ENCODE results near the gene TEX52. TPM values are rescaled to one million over a fixed set of nuclear protein-coding genes. Genes with fewer than 3 reads are reported as not detected.

TEX52 gene
- total RNA-seq, 1 donor from 2014 or later, result not detected

- H3K27me3 Mint-ChIP-seq (ENCODE audit: low read depth), result no peaks in the 10 kb centered on the region
- peak overlapping the region; percentile 13 for H3K27ac Mint-ChIP-seq (ENCODE audit: unreplicated experiment)
- H3K4me3 Mint-ChIP-seq, result peak overlapping the region; percentile 3
- no peak for DNase-seq (ENCODE audit: low read depth, low spot score)
- peaks cover 3% of the 10 kb centered on the region for H3K36me3 Mint-ChIP-seq (ENCODE audit: low read depth)
- no peak for TF ChIP-seq CTCF (conservative IDR thresholded peaks at IDR 0.05)
- H3K9me3 Mint-ChIP-seq, result no peaks in the 10 kb centered on the region
- H3K4me1 Mint-ChIP-seq, result peaks cover 47% of the 10 kb centered on the region
Measured at GRCh38 chr12:2844786-2845185, 12.1 kb downstream of the TEX52 start.

- TF ChIP-seq CTCF (conservative IDR thresholded peaks at IDR 0.05), result no peak
- Mint-ChIP-seq H3K27me3 (ENCODE audit: low read depth) (no peaks in the 10 kb centered on the region), H3K4me3 (no peak overlapping the region), H3K36me3 (ENCODE audit: low read depth) (peaks cover 6% of the 10 kb centered on the region), H3K27ac (ENCODE audit: unreplicated experiment) (no peak overlapping the region), H3K4me1 (peaks cover 31% of the 10 kb centered on the region), H3K9me3 (no peaks in the 10 kb centered on the region)
- DNase-seq (ENCODE audit: low read depth, low spot score), result no peak
Measured at GRCh38 chr12:2842948-2843347, 13.9 kb downstream of the TEX52 start.

- no peak for DNase-seq (ENCODE audit: low read depth, low spot score)
- no peaks in the 10 kb centered on the region for H3K27me3 Mint-ChIP-seq (ENCODE audit: low read depth)
- H3K36me3 Mint-ChIP-seq (ENCODE audit: low read depth), result peaks cover 6% of the 10 kb centered on the region
- no peak overlapping the region for H3K4me3 Mint-ChIP-seq
- peaks cover 17% of the 10 kb centered on the region for H3K4me1 Mint-ChIP-seq
- H3K27ac Mint-ChIP-seq (ENCODE audit: unreplicated experiment), result no peak overlapping the region
- H3K9me3 Mint-ChIP-seq, result no peaks in the 10 kb centered on the region
- no peak for TF ChIP-seq CTCF (conservative IDR thresholded peaks at IDR 0.05)
Measured at GRCh38 chr12:2841056-2841650, 15.7 kb downstream of the TEX52 start.

GRCh38 chr12:2836574-2836973 lies 20.3 kb downstream of the TEX52 start:
- no peak for DNase-seq (ENCODE audit: low read depth, low spot score)
- Mint-ChIP-seq H3K9me3 (no peaks in the 10 kb centered on the region), H3K27ac (ENCODE audit: unreplicated experiment) (no peak overlapping the region), H3K4me1 (peaks cover 13% of the 10 kb centered on the region), H3K36me3 (ENCODE audit: low read depth) (peaks cover 10% of the 10 kb centered on the region), H3K4me3 (peak overlapping the region; percentile 11), H3K27me3 (ENCODE audit: low read depth) (peaks cover 4% of the 10 kb centered on the region)
- TF ChIP-seq CTCF (conservative IDR thresholded peaks at IDR 0.05), result no peak

GRCh38 chr12:2835691-2836403 lies 21.0 kb downstream of the TEX52 start:
- H3K36me3 Mint-ChIP-seq (ENCODE audit: low read depth), result peaks cover 12% of the 10 kb centered on the region
- peaks cover 4% of the 10 kb centered on the region for H3K27me3 Mint-ChIP-seq (ENCODE audit: low read depth)
- no peak for TF ChIP-seq CTCF (conservative IDR thresholded peaks at IDR 0.05)
- H3K9me3 Mint-ChIP-seq, result no peaks in the 10 kb centered on the region
- no peak overlapping the region for H3K27ac Mint-ChIP-seq (ENCODE audit: unreplicated experiment)
- H3K4me1 Mint-ChIP-seq, result peaks cover 13% of the 10 kb centered on the region
- DNase-seq (ENCODE audit: low read depth, low spot score), result no peak
- H3K4me3 Mint-ChIP-seq, result no peak overlapping the region

All from neural crest cell (in vitro differentiated cells).